Measurements from ENCODE around the gene TRIM8.

Gene TRIM8, protein sequence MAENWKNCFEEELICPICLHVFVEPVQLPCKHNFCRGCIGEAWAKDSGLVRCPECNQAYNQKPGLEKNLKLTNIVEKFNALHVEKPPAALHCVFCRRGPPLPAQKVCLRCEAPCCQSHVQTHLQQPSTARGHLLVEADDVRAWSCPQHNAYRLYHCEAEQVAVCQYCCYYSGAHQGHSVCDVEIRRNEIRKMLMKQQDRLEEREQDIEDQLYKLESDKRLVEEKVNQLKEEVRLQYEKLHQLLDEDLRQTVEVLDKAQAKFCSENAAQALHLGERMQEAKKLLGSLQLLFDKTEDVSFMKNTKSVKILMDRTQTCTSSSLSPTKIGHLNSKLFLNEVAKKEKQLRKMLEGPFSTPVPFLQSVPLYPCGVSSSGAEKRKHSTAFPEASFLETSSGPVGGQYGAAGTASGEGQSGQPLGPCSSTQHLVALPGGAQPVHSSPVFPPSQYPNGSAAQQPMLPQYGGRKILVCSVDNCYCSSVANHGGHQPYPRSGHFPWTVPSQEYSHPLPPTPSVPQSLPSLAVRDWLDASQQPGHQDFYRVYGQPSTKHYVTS

DNA sequence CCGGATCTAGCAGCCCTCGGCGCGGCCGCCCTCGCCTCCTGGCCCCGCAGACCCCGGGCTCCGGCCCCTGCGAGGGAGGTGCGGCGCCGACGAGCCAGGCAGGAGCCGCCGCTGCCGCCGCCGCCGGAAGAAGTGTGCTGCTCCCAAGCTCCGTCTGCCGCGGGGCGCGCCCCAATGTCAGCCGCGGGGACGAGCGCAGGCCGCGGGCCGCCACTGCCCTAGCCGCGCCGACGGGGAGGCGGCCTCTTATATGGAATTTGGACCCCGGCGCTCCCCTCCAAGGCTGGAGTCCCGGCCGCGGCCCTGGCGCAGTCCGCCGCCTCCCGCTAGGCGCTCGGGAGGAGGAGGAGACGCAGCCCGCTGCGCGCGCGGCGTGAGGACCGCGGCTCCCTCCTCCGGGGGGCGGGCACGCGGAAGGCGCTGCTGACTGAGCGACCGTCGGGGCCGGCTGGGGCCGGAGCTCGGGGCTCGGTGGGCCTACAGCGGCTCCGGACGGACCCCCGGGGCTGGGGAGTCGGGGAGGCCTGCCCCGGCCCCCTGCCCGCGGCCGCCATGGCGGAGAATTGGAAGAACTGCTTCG is at the start of gene TRIM8:
Gene TRIM8 (plus strand): TSS at position 414 of the 580 bp plus-strand sequence. CDS start 139 bp downstream, at position 553.
- DNase-seq (ENCODE audit: low read depth in 4 of 4, low spot score in 1 of 4), result peak in 2 of 4 experiments; percentile 45 to 48

DNA sequence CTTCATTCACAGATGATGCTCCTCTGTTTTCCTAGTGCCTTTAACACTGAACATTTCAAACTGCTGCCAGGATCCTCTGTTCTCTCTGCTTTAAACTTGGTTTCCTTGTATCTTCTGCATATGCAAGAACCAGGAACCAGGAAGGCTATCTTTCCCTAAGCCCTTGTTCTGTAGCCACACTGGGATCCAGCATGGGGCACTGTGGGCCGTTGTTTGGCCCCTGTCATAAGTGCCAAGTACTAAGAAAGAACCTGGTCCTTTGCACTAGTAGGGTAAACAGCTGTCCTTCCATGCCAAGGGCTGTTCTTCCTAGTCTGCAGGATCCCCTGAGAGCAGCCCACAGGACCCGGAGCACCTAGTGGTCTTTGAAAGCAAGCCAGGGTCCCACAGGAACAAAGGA is 49.0 kb upstream of the TRIM8 start:
- no peak for DNase-seq (ENCODE audit: low read depth in 4 of 4, low spot score in 1 of 4)

DNA sequence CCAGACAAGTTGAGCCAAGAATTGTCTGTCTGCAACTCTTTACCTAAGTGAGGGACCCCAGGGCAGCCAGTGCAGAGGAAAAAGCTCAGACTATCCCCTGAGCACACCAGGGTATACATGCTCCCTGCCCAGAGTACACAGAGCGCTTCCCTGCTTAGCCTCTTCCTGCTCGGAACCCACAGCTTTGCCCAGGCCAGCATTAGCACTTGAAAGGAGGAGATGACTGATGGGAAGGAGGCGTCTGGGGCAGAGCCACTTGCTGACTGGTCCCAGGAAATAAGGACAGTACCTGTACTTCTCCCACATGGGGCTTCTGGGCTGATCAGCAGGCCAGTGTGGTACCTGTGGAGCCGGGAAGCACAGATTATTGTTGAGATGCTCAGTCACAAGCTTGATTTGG is 48.4 kb upstream of the TRIM8 start:
- no peak for DNase-seq (ENCODE audit: low read depth in 4 of 4, low spot score in 1 of 4)

DNA sequence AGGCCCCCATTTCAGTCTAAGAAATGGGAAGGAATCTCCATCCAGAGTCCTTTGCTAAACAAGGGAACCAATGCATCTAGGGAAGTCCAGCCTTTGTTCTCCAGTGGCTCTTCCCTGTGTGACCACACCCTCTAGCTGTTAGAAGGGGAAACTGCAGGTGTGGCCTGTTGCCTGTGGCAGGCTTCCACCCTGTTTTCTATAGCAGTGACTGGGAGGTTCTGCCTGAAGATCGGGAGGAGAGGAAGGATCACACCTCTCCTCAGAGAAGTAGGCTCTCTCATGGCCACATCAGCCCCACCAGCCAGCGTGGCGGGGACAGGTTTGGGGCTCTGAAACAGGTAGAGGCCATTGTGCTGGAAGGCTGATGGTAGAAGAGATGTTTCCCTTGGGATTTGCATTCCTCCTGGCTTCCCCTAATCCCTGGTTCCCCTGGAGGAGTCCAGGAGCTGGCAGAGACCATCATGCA is 47.7 kb upstream of the TRIM8 start:
- DNase-seq (ENCODE audit: low read depth in 4 of 4, low spot score in 1 of 4), result no peak

DNA sequence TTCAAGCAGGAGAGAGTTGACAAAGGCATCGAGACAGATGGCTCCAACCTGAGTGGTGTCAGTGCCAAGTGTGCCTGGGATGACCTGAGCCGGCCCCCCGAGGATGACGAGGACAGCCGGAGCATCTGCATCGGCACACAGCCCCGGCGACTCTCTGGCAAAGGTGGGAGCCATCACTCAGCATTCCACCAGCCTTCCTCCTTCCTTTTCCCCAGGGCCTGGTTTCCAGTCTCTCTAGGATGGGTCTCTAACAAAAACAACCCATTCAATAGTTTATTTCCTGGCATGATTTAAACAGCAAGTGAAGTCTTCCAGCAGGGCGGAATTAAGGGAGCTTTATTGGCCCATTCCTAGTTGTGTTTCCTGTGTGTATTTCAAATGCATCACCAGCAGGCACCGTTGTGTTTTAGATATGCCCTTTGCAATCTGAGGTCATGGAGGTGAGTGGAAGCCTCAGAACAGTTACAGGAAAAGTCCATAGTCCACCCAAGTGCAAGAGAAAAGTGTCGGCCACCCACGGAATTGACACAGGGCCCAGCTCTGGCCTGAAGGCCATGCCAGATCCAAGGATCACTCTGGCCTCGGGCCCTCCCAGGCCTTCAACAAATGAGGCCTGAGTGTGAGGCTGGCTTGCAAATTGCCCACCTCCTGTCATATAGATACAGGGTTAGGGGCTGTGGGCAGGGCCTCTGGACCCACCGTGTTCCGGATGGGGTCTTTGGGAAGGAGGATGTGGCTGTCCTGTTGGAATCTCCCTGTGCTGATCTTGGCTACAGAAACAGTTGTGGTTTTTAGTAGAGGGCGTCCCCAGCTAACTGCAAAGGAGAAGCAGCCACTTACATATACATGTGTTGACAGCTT is 46.9 kb upstream of the TRIM8 start:
- DNase-seq (ENCODE audit: low read depth in 4 of 4, low spot score in 1 of 4), result no peak

DNA sequence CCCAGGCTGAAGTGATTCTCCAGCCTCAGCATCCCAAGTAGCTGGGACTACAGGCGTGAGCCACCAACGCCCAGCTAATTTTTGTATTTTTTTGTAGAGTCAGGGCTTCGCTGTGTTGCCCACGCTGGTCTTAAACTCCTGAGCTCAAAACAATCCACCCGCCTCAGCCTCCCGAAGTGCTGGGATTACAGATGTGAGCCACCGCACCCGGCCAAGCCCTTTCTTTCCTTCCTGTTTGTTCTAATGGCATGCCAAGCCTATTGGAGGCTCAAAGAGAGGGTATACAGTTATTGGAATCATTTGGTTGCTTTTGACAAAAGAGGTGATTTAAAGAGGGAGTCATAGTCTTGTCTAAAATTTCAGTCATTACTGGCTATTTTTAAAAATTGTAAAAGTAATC is 46.0 kb upstream of the TRIM8 start:
- DNase-seq (ENCODE audit: low read depth in 4 of 4, low spot score in 1 of 4), result no peak

DNA sequence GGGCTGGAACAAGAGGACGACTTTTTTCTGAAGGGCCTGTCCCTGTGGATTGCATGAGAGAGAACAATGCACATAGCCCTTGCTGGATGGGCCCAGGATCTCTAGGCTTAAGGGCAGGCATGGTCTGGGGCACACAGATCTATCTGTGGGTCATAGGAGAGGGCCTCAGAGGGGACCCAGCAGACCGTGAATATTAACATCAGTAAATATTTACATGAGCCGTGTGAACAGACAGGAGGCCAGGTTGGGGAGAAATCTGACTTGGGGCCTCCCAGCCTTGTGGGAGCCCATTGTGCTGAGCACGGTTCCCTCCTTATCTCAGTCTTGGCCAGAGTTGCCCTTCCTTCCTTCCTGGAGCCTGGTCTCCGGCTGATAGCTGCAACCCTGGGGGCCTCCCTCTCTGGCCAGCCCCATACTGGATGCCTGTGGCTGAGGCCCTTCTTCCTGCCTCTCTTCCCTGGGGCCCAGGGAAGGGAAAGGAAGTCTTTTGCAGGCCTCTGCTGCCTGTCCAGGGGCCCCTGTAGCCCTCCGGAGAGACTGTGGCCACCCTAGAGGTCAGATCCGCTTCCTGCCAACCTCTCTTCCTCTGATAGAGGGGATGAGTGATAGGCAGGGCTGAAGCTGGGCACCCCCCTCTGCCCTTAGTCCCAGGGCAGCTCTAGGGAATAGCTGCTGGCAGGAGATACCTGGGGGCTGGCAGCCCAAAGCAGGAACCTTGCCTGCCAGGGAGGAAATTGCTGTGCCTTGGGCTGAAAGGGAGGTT is 44.5 kb upstream of the TRIM8 start:
- DNase-seq (ENCODE audit: low read depth in 4 of 4, low spot score in 1 of 4), result no peak

DNA sequence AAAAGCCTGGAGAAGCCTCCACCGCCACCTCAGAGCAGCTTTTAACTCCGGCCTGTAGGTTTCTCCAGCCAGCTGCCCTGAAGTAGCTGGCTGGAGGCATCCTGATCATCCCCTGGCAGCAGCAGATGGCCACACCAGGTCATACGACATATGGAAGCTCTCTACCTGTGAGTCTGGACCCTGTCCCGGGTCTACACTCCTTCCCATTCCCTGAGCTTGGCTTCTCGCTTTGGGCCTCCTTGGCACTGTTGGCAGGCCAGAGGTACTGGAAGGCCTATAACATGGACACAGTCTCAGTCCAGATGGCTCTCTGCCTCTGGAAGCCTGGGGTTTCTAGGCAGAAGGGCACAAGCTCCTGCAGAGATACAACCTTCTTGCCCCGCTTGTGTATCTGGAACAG is 43.5 kb upstream of the TRIM8 start:
- DNase-seq (ENCODE audit: low read depth in 4 of 4, low spot score in 1 of 4), result no peak

DNA sequence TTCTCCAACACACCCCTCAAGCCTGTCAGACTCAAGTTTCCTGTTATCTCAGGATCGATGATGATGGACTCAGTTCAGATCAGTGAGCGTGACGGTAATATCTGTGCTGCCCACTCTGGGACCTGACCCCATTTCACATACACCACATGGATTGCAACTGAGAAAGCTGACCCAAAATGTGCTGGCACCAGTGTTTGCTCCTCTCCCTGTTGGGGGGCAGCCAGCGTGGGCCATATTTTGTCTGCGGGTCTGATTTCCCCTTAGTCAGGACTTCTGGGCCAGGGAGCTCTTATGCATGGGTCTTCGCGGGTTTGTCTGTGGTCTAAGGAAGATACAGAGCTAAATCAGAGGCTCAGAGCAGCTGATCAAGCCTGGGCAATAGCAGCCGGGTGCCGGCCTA is 42.6 kb upstream of the TRIM8 start:
- no peak for DNase-seq (ENCODE audit: low read depth in 4 of 4, low spot score in 1 of 4)

DNA sequence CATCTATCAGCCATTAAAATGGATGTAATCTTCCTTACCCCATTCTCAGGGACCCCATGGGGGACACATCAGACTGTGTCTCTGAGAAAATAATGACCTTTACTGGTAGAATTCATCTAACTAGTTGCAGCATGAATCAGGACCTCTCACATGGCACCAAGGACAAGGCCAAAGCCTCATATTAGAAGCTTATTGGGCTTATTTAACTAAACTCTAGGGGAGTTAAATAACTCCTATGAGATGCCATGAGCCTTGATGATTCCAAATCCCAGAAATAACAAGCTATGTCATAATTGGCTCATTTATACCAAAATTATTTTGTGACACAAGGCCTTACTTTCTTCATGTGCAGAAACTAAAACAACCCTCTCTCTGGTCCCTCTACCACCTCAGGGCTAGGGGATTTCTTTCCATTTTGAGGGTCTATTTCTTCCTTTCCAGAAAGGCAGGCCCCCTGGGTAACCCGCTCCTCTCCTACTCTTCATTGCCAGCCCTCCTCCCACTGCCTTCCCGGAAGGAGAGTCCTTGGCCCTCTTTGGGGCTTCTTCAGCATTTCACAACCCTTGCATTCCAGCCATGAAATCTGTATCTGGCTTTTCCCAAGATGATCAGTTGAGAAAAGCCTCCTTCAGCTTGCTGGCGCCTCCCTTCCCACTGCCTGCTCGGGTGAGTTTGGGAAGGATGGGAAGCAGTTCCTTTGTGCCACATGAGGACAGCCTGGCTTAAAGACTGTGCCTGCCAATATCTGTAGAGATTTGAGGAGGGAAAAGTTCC is 41.8 kb upstream of the TRIM8 start:
- no peak for DNase-seq (ENCODE audit: low read depth in 4 of 4, low spot score in 1 of 4)

DNA sequence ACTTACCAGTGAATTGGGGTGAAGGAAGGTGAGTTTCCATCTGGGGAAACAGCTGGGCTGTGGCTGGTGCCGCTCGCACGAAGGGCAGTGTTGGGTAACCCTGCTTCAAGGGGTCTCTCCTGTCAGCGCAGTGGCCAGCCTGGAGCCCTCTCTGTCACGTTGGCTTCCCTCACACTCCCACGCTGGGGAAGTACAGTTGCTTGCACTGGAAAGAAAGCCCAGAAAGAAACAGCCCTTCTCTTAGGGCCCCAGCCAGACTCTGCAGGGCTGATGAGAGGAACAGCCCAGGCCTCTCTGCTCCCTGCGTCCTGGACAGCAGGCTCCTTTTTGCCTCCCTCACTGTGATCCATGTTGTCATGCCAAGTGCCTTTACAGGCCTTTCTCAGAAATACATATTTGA is 40.3 kb upstream of the TRIM8 start:
- DNase-seq (ENCODE audit: low read depth in 4 of 4, low spot score in 1 of 4), result no peak

DNA sequence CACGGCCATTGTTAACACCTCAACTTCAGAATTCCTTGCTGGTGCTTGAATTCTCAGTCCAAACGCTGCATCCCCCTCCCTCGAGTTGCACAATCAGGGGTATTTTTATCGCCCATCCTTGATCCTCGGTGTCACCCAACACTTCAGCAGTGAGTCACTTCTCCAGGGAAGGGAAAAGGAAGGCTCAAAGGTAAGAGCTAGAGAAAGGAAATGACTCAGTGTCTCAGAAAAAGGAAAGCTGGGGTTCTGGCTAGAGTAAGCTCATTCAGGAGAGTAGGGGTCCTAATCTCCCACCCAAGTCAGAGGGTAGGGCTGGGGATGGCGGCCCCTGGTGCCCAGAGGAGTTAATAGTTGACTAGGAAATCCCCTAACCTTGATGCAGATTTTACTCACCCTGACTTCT is 39.8 kb upstream of the TRIM8 start:
- no peak for DNase-seq (ENCODE audit: low read depth in 4 of 4, low spot score in 1 of 4)

DNA sequence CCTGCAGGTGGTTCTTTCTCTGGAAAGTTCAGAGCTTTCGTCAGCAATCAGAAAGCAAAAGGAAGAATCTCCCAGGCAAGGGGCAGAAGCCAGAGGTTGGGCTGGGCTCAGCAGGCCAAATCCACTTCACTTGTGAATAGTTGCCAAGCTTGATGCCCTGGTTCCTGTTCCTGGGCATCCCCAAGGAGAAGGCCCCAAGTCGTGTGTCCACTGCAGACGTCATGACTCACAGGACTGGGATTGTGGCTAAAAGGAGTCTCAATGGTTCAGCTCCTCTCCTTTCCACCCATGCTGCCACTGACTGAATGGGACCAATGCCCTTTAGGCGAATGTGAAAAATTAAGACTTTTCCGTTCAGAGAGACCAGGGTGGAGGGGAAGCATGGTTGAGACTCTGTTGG is 38.6 kb upstream of the TRIM8 start:
- no peak for DNase-seq (ENCODE audit: low read depth in 4 of 4, low spot score in 1 of 4)

DNA sequence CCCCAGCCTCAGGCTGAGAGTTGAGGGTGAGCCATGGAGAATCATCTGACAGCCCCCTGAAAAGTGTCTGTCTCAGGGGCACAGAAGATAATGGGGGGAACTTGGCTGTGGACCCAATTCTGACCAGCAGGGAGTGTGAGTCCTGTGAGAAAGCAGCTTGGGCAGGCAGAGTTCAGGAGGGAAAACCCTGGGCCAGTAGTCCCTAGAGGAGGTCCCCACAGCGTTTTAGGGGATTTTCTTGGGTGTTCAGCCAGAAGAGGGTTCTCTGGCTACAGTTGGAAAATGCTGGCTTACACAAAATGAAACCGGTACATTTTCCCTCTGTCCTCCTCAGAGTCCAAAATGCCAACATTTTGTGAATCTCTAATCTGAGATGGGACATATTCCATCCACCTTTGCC is 35.8 kb upstream of the TRIM8 start:
- DNase-seq (ENCODE audit: low read depth in 4 of 4, low spot score in 1 of 4), result no peak

DNA sequence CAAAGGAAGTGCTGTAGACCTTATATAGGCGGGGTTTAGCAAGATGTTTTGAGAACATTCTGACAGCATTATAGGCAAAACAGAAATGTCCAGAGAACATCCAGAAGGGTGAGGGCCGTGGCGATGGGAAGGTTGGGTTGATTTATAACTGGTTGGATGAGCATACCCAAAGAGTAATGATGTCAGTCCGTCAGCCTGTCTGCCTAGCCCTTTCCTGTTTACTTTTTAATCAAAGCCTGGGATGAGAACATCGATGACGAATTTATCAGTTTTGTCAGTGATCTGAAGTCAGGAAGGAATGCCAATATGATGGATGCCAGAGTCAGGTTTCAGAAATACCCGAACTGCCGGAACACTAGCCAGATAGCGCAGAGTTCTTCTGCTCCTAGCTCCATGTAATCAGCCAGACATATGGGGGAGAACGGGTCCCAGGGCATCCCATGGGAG is 33.8 kb upstream of the TRIM8 start:
- DNase-seq (ENCODE audit: low read depth in 4 of 4, low spot score in 1 of 4), result no peak

DNA sequence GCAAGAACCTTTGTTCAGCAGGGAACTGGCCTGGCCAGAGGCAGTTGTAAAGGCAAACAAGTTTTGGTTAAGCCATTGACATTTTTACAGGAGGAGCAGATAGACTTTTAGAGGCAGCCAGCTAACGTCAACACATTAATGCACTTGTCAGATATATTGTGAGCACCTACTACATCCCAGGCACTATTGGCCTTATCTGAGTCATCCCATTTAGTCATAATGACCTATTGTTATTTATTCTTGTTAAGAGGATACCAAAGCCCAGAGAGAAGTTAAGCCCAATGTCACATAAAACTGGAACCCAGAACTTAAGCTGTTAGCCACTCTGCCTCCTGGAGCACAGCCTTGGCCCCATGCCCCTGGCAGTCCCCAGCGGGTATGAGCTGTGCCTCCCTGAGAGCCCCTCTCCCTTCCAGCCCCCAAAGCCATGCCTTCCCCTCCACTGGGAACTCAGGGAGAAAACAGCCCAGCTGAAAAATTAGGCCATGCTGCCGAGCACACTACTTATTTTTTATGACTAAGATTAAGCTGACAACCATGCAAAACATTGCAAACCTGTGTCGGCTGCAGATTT is 32.7 kb upstream of the TRIM8 start:
- no peak for DNase-seq (ENCODE audit: low read depth in 4 of 4, low spot score in 1 of 4)

DNA sequence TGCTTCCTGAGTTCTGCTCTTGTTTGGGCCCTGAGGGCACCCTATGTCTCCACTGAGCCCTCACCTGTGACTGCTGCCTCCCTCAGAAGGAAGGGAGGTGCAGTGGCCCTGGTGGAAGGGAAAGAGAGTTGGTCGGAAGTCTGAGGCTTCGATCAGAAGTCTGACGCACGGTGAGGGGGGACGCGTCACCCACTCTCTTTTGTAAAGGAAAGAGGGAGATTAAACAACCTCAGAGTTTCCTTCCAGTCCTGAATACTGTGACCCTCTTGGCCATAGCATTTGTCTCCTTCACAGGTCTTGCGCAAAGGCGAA is 31.4 kb upstream of the TRIM8 start:
- DNase-seq (ENCODE audit: low read depth in 4 of 4, low spot score in 1 of 4), result peak in 1 of 4 experiments; percentile 35

DNA sequence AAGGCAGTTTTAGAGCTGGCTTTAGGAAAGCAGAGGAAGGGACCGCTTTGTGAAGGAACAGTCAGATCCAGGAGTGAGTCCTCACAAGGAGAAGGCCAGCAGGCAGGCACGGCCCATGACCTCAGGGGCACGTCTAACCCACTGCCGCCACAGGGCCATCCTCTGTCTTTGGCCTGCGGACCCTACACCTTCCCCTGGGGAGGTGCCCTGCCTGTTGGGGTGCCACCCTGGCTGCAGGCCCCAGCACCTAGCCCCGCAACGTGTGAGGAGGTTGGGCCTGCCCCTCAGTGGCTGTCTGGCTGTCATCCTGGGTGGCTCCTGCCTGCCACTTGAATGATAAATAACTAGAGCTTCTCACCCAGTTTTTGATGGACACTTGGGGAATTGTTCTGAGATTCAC is 31.0 kb upstream of the TRIM8 start:
- no peak for DNase-seq (ENCODE audit: low read depth in 4 of 4, low spot score in 1 of 4)

DNA sequence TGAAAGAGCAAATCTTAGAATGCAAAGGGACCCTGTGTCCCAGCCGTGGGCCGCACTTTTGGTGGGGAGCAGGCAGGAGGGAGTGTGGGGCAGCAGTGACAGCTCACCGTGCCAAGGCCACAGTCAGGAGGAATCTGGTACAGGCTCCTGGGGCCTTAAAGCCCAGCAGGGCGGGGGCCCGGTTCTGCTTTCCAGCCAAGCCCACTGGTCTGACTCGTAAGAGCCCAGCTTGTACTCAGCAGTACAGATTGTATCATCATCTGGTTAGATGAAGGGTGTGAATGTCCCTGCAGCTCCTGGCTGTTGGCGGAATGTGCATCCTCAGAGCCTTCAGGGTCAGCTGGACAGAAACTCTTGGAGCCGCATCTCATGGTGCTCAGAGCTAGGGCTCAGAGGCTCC is 30.5 kb upstream of the TRIM8 start:
- DNase-seq (ENCODE audit: low read depth in 4 of 4, low spot score in 1 of 4), result no peak

DNA sequence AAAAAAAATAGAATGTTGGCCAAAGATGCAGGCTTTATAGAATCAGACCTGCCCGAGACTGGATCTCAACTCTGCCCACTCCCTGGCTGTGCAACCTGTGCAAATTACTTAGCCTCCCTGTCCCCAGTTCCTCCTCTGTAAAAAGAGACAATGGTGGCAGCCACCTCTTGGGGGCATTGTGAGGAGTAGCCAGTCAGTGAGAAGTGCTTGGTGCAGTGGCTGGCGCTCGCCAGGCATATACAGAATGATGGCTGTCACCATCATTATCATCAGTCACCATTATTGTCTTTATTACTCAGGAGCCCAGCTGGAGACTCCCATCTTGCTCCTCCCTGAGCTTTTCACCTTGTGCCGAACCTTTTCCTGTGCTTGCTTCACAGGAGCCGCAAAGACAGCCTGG is 29.4 kb upstream of the TRIM8 start:
- no peak for DNase-seq (ENCODE audit: low read depth in 4 of 4, low spot score in 1 of 4)

Data from stimulated activated CD4-positive, alpha-beta T cell treated with anti-CD3 and anti-CD28 coated beads, Interleukin-1b, Interleukin-23, amount 100 ng/mL, for 24 hours (primary cell).